Muscle of arm (tissue), 14 donors: ENCODE data around the gene ZBED5. TPM values are rescaled to one million over a fixed set of nuclear protein-coding genes. Genes with fewer than 3 reads are reported as not detected.
A peak's percentile ranks its signal among the peaks of the same experiment; 100 is the strongest.
"Not testable (repeated sequence)": the region's sequence is repeated elsewhere in the genome, so short reads cannot be mapped to it uniquely, and the experiment has no call there.

ENCODE experiments used
- DNase-seq: peaks from one replicate; pipeline ENCODE4 v3.0.0-alpha.2; 2013
- long read RNA-seq, 11 donors: transcript quantifications; one replicate each; lab custom pipeline, GENCODE V29; 2026
- polyA plus RNA-seq, 12 donors: library from polyadenylated mRNA; unstranded; fragments of 120-200 nt; gene quantifications; one replicate each; pipeline ENCODE4 v1.2.1, GENCODE V29; 2013; ENCODE audit not compliant: insufficient read length in 12 of 12

The ZBED5 gene
- polyA plus RNA-seq = 100 to 1,000 TPM in 1 of 12 donors, 10 to 100 TPM in 10, not detected in 1; 60.0 to 105 (median 77.3) TPM
- long read RNA-seq, donor 1, transcript ZBED5-201 (3 exons, 2,512 nt) = major isoform, 10 of 11 reads
- long read RNA-seq, donor 1, partial matches to known transcripts = 0 of 11 reads
- long read RNA-seq, donor 1, other reads (novel, unspliced or antisense) = 0 of 11 reads
- long read RNA-seq, donor 2, transcript ZBED5-201 (3 exons, 2,512 nt) = major isoform, 11 of 14 reads
- long read RNA-seq, donor 2, partial matches to known transcripts = 0 of 14 reads
- long read RNA-seq, donor 2, other reads (novel, unspliced or antisense) = 0 of 14 reads
- long read RNA-seq, donor 3, transcript ZBED5-201 (3 exons, 2,512 nt) = major isoform, 8 of 10 reads
- long read RNA-seq, donor 3, partial matches to known transcripts = 0 of 10 reads
- long read RNA-seq, donor 3, other reads (novel, unspliced or antisense) = 0 of 10 reads
- long read RNA-seq, donor 4, partial matches to known transcripts = 0 of 6 reads
- long read RNA-seq, donor 4, other reads (novel, unspliced or antisense) = 0 of 6 reads
- long read RNA-seq, donor 5 = 0 reads
- long read RNA-seq, donor 6, transcript ZBED5-201 (3 exons, 2,512 nt) = major isoform, 7 of 9 reads
- long read RNA-seq, donor 6, partial matches to known transcripts = 0 of 9 reads
- long read RNA-seq, donor 6, other reads (novel, unspliced or antisense) = 0 of 9 reads
- long read RNA-seq, donor 7, partial matches to known transcripts = 0 of 3 reads
- long read RNA-seq, donor 7, other reads (novel, unspliced or antisense) = 0 of 3 reads
- long read RNA-seq, donor 8, partial matches to known transcripts = 0 of 7 reads
- long read RNA-seq, donor 8, other reads (novel, unspliced or antisense) = 0 of 7 reads
- long read RNA-seq, donor 9, partial matches to known transcripts = 0 of 1 reads
- long read RNA-seq, donor 9, other reads (novel, unspliced or antisense) = 0 of 1 reads
- long read RNA-seq, donor 10, transcript ZBED5-201 (3 exons, 2,512 nt) = major isoform, 11 of 11 reads
- long read RNA-seq, donor 10, partial matches to known transcripts = 0 of 11 reads
- long read RNA-seq, donor 10, other reads (novel, unspliced or antisense) = 0 of 11 reads
- long read RNA-seq, donor 11, transcript ZBED5-201 (3 exons, 2,512 nt) = major isoform, 11 of 16 reads
- long read RNA-seq, donor 11, partial matches to known transcripts = 0 of 16 reads
- long read RNA-seq, donor 11, other reads (novel, unspliced or antisense) = 0 of 16 reads

DNA sequence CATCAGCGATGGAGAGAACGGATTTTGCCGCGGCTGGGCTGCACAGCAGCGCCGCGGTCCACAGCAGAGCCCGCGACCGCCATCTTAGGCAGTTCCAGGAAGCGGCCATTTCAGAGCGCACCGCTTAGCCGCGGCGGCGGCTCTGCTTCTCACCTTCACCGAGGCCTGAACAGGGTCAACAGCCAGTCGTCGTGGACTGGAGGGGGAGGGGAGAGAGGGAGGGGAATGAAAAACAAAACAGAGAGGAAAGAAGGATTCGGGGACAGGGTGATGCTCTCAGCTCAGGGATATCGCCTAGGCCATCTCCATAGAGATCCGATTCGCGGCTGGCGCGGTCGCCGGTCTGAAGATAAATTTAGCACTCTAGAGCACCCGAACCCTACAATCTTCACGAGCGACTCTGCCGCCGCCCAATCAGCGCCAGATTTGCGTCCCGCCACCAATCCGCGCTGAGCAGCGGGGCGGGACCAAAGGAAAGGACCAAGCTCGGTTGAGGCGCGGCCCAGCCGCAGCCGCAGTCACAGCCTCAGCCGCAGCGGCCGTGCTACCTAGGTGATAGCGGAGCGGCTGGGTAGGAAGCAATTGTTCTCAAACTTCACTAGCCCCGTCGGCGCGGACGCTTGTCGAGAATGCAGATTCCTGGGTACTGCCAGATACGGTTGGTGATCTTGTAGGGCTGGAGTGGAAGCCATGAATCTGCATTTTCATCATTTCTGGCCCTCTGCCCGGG, at the start of gene ZBED5:
Gene ZBED5, minus strand, starts transcription at position 345 of the 730 bp plus-strand sequence. CDS start 3,108 bp downstream, outside the sequence.
- DNase-seq = peak; percentile 99

DNA sequence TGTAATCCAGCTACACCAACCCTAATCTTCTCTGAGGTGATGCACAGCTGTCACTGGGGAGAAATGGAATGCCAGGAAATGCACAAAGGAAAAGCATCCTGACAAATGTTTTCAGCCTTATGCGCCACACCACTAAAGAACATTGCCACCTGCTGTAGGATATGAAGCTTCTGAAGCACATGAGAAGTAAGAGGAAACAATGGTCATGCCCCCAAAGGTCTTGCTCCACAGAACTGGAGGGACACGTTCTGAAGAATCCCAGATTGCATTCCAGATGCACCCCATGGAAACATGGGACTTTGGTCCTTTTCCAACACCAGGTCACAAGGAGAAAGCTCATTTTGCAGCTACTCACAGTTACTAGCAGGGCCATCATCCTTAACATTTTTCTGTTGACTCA, 48.7 kb upstream of the ZBED5 start:
- no peak for DNase-seq

DNA sequence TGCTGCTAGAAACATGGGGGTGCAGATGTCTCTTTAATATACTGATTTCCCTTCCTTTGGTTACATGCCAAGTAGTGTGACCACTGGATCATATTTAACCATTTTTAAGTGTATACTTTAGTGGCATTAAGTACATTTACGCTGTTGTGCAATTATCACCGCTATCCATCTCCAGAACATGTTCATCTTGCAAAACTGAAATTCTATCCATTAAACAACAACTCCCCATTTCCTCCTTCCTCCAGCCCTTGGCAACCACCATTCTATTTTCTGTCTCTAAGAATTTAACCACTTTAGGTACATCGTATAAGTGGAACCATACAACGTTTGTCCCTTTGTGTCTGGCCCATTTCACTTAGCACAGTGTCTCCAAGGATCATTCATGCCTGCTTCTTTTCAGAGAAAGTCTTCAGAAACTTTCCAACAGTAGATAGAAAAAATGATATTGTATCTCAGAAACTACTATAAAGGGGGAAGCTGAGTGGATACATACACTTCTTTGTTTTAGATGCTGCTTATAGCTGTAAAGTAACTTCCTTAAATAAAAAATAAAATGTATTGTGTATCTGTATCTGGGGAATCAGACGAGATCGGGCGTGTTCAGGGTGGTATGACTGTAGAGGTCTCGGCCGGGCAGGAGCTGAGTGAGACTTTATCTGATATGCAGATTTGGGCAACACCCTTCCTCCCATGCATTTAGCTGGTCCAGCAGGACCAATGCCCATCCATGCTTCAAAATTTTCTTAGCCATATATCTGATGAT, 44.6 kb upstream of the ZBED5 start:
- DNase-seq = no peak

DNA sequence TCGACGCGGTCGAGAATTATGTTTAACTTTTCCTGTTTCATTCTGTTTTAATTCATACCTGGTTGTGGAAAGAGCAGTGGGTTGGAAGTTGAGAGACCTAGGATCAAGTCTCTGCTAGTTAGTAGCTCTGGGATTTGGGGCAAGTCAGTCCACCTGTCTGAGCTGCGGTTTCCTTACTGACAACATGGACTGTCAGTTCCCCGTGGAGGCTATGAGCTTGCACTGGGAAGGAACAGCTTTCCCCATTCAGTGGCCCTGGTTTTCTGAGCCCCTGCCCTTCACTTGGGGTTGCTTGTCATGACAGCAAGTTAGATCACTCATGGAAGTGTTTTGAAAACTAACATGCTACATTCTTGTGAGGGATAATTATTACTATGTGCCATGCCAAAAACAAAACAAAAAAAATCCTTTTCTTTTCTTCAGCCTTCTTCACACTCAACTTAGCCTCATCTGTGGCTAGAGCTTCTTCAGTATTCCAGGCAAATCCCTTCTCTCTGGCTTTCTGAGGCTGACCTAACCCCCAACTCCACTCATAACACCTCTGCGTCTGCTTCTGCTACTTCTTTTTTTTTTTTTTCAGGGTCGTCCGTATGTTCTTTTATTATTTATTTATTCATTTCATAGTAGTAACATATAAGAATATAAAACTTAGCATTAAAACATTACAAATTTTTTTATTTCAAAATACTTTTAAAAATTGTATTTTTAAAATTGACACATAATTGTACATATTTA, 43.0 kb upstream of the ZBED5 start:
- no peak for DNase-seq

DNA sequence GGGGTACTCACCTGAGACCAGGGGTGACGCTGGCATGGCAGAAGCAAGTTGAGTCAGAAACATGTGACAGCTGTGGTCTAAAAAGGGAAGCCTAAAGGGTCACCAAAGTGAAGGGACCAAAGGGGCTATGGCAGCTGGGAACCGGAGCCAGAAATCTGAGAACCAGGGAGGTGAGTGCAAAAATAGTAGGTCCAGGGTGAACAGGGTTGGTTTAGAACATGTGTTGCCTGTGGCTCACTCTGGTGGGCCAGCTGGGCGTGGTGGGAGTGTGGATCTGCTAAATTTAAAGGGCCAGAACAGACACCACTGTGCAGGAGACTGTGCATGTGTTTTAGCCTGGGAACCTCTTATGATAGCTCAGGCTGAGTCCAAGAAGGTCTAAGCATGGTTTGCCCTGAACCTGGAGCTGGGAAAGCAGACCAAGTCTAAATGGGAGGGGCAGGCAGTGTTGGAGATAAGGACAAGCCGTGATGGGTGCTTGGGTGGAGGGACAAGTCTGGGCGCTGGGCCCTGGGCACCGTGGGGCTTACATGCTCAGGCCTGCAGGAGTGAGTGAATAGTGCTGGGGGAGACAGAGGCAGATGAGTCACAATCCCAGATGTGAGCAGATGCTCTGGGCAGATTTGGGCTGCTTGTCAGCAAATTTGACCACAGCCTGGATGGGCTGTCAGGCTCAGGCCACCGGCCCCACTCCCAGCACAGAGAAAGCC, 41.4 kb upstream of the ZBED5 start:
- peak; percentile 31 for DNase-seq

DNA sequence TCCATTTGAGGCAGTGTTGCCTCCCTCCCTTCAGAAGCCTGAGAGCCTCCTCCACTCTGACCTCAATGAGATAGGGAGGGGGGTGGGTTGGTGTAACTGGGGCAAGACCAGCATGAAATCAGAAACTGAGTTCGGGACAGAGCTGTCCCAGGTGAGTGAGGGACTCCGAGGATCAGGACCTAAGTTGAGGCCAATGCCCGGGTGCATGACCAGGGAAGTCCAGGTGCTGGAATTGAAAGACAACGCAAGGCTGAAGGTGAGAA, 40.8 kb upstream of the ZBED5 start:
- no peak for DNase-seq

DNA sequence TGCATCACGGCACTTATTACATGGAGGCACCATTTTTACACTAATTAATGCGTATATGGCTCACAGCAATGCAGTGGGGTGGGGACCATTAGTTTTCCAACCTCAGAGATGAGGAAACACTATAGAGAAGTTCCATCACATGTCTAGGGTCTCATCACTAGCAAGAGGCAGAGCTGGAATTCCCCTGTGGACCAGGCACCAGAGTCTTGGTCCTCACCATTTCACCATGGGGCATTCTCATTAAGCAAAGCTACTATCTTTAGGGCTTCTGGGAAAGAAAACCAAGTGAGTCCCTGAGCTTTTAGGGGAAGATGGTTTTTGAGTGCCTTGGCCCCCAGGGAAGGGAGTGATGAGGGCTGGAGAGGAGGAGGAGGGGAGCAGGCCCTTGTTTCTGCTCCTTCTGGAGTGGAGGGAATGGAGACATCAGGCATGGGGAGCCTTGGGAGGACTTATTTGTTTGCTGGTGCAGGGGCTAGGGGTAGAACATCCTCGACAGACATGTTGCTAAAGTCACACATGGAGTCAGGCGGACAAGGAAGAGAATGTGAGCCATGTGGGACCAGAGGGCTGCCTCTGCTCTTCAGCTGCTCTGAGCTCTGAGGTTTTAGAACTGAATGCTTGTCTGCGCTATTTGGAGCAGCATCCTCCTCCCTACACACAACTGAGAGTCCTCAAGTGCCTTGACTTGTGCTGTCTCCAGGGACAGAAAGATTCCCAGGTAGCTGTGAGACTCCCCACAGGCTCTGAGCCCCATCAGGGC, 40.3 kb upstream of the ZBED5 start:
- no peak for DNase-seq

DNA sequence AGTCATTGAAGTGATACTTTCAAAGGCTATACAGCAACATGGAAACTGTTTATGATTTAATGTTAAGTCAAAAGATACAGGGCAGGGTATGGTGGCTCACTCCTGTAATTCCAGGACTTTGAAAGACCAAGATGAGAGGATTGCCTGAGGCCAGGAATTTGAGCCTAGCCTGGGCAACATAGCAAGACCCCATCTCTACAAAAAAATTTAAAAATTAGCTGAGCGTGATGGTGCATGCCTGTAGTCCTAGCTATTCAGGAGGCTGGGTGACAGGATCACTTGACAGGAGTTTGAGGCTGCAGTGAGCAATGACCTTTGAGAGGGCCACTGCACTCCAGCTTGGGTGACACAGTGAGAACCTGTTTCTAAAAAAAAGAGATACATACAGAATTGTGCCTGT, 39.3 kb upstream of the ZBED5 start:
- no peak for DNase-seq

DNA sequence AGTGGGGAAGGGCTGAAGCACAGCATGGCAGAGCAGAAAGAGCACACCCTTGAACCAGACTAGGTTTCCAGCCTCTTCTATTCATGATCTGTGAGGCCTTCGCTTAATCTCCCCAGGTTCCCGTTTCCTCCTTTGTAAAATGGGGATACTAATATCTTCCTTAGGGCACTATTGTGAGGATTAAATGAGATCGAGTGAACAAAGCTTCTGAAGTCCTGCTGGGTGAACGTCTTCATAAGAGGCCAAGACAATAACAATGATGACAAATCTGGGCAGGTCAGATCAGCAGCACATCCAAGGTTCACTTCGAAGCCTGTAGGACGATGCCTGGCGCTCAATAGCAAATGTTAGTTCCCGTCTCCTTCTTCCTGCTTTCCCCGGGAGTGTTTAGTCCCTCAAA, 38.6 kb upstream of the ZBED5 start:
- no peak for DNase-seq

DNA sequence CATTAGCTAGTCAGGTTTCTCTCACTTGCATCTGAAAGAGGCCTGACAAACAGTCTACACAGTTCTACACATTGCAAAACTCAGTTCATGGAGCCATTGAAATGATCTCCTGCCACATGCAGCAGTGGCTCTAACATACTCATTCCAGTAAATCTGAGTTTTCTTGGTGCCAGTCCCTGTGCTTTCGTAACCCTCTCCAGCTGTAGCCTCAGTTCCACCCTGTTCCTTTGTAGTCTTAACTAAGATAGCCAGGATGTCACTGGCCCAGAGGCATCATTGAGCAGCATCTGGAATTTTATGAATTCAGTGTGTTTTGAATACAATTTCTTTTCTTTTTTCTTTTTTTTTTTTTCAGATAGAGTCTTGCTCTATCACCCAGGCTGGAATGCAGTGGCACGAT, 37.4 kb upstream of the ZBED5 start:
- DNase-seq = no peak

DNA sequence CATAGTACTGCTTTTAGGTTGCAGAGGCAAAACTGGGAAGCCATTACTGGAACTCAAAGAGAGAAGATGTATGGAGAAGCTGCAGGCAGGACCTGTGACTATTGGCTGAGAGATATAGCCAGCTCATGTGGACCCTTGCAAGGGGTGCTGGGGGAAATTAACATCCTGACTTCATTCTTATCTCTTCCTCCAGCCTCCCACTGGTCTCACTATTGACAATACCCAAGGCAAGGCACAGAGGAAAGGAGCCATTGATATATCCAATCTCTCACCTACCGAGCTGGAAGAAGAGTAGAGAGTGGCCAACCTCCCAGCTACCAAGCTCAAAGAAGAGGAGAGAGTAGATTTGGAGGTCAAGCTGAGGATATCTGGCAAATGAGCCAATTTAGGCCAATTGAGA, 36.8 kb upstream of the ZBED5 start:
- no peak for DNase-seq

DNA sequence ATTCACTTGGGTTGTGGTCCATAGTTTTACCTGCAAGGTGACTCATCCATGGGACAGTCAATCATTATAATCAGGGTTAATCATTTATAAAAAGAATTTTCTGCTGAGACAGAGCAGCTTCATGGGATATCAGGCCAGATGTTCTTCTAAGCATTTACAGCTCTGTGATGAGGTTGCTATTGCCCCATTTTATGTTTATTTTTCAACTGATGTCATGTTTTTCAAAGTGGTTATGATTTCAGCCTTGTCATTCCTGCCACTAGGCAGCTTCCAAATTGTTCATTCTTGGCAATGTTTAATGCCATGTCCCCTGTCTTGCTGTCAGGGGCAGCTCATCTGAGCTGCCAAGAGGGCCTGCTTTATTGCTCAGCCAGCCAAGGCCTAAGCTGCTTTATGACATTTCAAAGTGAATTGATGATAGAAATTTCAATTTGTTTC, 35.9 kb upstream of the ZBED5 start:
- DNase-seq = no peak

DNA sequence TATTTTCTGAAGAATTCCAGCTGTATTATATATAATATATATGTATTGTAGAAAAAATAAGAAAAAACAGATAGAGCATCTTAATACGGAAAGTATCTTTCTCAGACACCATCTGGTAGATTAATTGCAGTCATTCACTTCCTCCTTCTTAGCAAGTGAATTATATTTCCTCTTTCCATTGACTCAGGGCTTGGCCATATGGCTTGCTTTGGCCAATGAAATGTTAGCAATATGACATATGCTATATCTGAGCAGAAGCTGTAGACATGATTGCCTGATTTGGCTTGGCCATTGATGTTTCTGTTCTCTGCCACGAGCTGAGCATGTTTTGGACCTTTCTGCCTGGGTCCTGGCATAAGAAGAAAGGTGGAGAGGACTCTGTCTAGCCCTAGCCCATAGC, 34.4 kb upstream of the ZBED5 start:
- DNase-seq = no peak

DNA sequence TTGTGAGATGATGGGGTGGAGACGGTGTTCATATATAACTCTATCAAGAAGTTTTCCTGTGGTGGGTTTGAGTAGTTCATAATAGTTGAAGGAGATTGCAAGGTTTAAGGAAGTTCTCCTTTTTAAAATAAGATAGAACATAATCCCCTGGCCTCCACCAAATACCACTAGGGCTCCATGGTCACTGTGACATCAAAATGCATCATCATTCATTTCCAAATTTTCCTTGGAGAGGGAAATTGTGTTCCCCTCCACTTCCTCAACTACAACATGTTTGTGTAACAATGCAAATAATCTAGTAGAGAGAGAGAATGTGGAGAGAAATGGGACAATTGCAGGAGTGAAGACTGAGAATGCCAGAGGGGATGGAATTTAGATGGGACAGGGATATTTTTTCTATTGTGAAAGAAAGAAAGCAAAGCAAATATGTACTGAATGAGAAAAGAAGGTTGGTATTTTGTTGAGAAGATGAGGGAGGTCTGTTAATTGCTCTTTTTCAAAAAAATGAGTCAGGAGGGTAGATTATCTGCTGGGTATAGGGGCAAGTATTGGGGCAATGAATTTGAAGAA, 33.4 kb upstream of the ZBED5 start:
- no peak for DNase-seq

DNA sequence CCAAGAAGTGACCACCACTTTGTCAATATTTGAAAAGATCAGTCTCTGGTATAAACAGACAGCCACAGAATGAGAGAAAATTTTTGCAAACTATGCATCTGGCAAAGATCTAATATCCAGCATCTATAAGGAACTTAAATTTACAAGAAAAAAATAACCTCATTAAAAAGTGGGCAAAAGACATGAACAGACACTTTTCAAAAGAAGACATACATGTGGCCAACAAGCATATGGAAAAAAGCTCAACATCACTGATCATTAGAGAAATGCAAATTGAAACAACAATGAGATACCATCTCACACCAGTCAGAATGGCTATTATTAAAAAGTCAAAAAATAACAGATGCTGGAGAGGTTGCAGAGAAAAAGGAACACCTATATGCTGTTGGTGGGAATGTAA, 32.2 kb upstream of the ZBED5 start:
- DNase-seq = not testable (repeated sequence)

DNA sequence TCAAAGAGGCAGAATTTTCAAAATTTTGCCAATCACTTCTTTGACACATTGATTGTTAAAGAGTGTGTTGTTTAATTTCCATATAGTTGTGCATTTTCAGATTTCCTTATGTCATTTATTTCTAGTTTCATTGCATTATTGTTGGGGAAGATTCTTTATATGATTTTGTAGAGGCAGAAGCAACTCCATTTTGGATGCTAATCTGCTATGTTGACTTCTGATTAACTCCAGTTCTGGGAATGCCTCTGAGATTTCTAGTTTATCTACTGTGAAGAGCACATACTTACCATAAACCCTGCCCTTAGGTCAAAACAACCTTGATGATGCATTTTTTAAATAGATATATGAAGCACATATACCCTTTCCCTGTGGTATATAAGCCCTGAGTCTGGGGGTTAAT, 29.5 kb upstream of the ZBED5 start:
- DNase-seq = no peak

DNA sequence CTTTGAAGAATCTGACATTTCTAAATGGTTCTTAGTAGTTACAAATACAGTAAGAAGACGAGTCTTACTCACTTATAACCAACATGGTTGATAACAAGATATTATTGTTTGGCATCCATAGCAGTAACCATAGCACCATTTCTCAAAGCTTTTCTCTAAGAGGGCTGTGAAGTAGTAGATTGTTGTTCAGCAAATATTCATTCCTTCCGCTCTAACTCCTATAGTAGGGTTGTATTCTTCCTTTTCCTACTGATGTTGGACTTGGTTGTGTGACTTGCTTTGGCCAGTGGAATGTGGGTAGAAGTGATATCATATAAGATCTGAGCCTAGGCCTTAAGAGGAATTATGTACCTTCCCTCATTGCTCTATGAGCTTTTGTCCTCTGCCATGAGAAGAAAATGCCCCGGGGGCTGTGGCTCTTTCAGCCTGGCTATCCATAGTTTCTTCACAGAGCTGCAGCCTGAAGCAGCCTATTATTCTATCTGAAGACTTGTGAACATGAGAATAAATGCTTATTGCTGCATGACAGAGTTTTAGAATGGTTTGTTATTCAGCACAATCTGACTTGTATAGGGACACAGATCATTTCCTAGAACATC, 28.9 kb upstream of the ZBED5 start:
- DNase-seq = no peak
